Liver (tissue), 9 donors: ENCODE results near the gene DBP. TPM values are rescaled to one million over a fixed set of nuclear protein-coding genes. Genes with fewer than 3 reads are reported as not detected.
"Not testable (repeated sequence)": the region's sequence is repeated elsewhere in the genome, so short reads cannot be mapped to it uniquely, and the experiment has no call there.

Experiments
- DNase-seq: peaks from one replicate; pipeline ENCODE4 v3.0.0-alpha.2; 2017; ENCODE audit warnings: low spot score
- H3K27ac ChIP-seq, 2 donors: one replicate each; pipeline ENCODE4 v1.7.0; 2013; ENCODE audit warnings: inconsistent platforms in 2 of 2, low read length in 2 of 2, control low read depth in 1 of 2, low read depth in 1 of 2, mild to moderate bottlenecking in 1 of 2
- H3K27me3 ChIP-seq, 4 donors: one replicate each; pipeline versions ENCODE4 v1.6.1 to v1.7.0; 2013; ENCODE audit warnings: low read length in 3 of 4, inconsistent platforms in 1 of 4, mild to moderate bottlenecking in 1 of 4, moderate library complexity in 1 of 4; ENCODE audit not compliant: control insufficient read depth in 4 of 4, insufficient read depth in 4 of 4
- H3K36me3 ChIP-seq, 4 donors: one replicate each; pipeline versions ENCODE4 v1.6.1 to v1.7.0; 2013; ENCODE audit warnings: low read length in 3 of 4, mild to moderate bottlenecking in 3 of 4, low read depth in 1 of 4, moderate library complexity in 1 of 4; ENCODE audit not compliant: control insufficient read depth in 4 of 4, insufficient read depth in 3 of 4
- H3K4me1 ChIP-seq, 4 donors: one replicate each; pipeline versions ENCODE4 v1.6.1 to v1.7.0; 2013; ENCODE audit warnings: low read length in 3 of 4, mild to moderate bottlenecking in 3 of 4, moderate library complexity in 1 of 4; ENCODE audit not compliant: control insufficient read depth in 4 of 4, insufficient read depth in 4 of 4
- H3K4me3 ChIP-seq, 3 donors: one replicate each; pipeline versions ENCODE4 v1.6.1 to v1.7.0; 2013; ENCODE audit warnings: low read length in 3 of 3, control low read depth in 1 of 3, low read depth in 1 of 3, mild to moderate bottlenecking in 1 of 3
- H3K9ac ChIP-seq, 2 donors: one replicate each; pipeline ENCODE4 v1.7.0; 2013; ENCODE audit warnings: low read length in 2 of 2, mild to moderate bottlenecking in 2 of 2, moderate library complexity in 2 of 2, control low read depth in 1 of 2, low read depth in 1 of 2
- H3K9me3 ChIP-seq, 4 donors: one replicate each; pipeline versions ENCODE4 v1.6.1 to v1.7.0; 2013; ENCODE audit warnings: low read length in 3 of 4; ENCODE audit not compliant: control insufficient read depth in 4 of 4
- EGR1 ChIP-seq, 2 donors: IDR thresholded peaks; 2 replicates each; pipeline ENCODE4 v1.6.1; 2016 to 2018; ENCODE audit warnings: antibody characterized with exemption in 2 of 2, low read depth in 2 of 2
- FOXA1 ChIP-seq: IDR thresholded peaks from 2 replicates; pipeline ENCODE4 v1.6.1; 2016; ENCODE audit warnings: antibody characterized with exemption
- FOXA2 ChIP-seq: IDR thresholded peaks from 2 replicates; pipeline ENCODE4 v1.6.1; 2016; ENCODE audit warnings: antibody characterized with exemption
- GABPA ChIP-seq, 2 donors: IDR thresholded peaks in 1 of 2; conservative IDR thresholded peaks in 1 of 2; 2 replicates each; pipeline ENCODE4 v1.6.1; 2016; ENCODE audit warnings: antibody characterized with exemption in 2 of 2, mild to moderate bottlenecking in 1 of 2, moderate library complexity in 1 of 2
- HNF4A ChIP-seq, 2 donors: conservative IDR thresholded peaks; 2 replicates each; pipeline ENCODE4 v1.6.1; 2016; ENCODE audit warnings: antibody characterized with exemption in 2 of 2, mild to moderate bottlenecking in 2 of 2
- NR2F2 ChIP-seq: IDR thresholded peaks from 2 replicates; pipeline ENCODE4 v1.6.1; 2016; ENCODE audit warnings: antibody characterized with exemption
- RAD21 ChIP-seq, 2 donors: IDR thresholded peaks; 2 replicates each; pipeline ENCODE4 v1.6.1; 2016; ENCODE audit warnings: antibody characterized with exemption in 2 of 2, mild to moderate bottlenecking in 2 of 2
- RXRA ChIP-seq, 2 donors: IDR thresholded peaks; 2 replicates each; pipeline ENCODE4 v1.6.1; 2017 to 2018; ENCODE audit warnings: antibody characterized with exemption in 2 of 2, mild to moderate bottlenecking in 1 of 2
- SP1 ChIP-seq: IDR thresholded peaks from 2 replicates; pipeline ENCODE4 v1.6.1; 2018; ENCODE audit warnings: antibody characterized with exemption, mild to moderate bottlenecking
- TAF1 ChIP-seq: conservative IDR thresholded peaks from 2 replicates; pipeline ENCODE4 v1.6.1; 2016; ENCODE audit warnings: antibody characterized with exemption, mild to moderate bottlenecking
- WGBS: extraction: QIAGEN DNeasy Blood & Tissue Kit; methylation state at CpG from one replicate; pipeline ENCODE4 v1.1.7; 2013; 5-methylcytosine and 5-hydroxymethylcytosine counted together
- polyA plus RNA-seq, 2 donors: library from polyadenylated mRNA; stranded (reverse) in 1 of 2; unstranded in 1 of 2; fragments of 200-250 nt in 1 of 2; fragments of >200 nt in 1 of 2; fragmentation: Nextera tagmentation in 1 of 2; extraction: Ambion mirVana in 1 of 2; gene quantifications; one replicate each; pipeline versions ENCODE4 v1.2.1 to v1.2.3, GENCODE V29; 2013 to 2015
- total RNA-seq, 2 donors: library from RNA; depleted of rRNA; stranded (reverse); fragments of >200 nt; gene quantifications; one replicate each; pipeline ENCODE4 v1.2.3, GENCODE V29; 2014
- TF ChIP-seq, protein P1 (sequence below): IDR thresholded peaks from 2 replicates; pipeline ENCODE4 v1.6.1; 2016; ENCODE audit warnings: antibody characterized with exemption
- TF ChIP-seq, protein P2 (sequence below): IDR thresholded peaks from 2 replicates; pipeline ENCODE4 v1.6.1; 2016; ENCODE audit warnings: antibody characterized with exemption
- donor health status: healthy.
- donor health status: healthy.
- donor health status: healthy.
- donor health status: healthy.
- donor health status: healthy.

Gene DBP
- total and polyA plus RNA-seq, 4 donors, result 1.2 to 4.5 (median 1.8) TPM

- peak overlapping the region; percentile 98 to 99 for H3K27ac ChIP-seq
Measured at GRCh38 chr19:48633148-48634035, 3.8 kb downstream of the DBP start.

DNA sequence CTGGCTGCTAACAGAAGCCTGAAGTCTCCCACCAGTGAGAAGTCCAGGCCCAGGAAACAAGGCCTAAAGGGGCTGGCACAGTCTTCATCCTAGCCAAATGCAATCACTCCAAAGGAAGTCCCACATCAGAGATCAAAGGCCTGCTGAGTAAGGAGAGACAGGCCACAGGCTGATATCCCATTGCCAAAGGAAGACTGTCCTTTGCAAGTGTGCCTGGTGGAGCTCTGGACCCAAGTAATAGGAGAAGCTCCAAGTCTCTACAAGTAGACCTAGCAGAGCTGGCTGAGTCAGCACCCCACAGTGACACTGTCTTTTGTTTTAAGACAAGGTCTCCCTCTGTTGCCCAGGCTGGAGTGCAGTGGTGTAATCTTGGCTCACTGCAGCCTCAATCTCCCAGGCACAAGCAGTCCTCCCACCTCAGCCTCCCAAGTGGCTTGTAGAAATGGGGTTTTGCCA, 4.5 kb downstream of the DBP start:
- no peak overlapping the region for H3K9ac ChIP-seq

More at GRCh38 chr19:48633148-48634035, 3.8 kb downstream of the DBP start:
- Histone ChIP-seq H3K9me3 (no peaks in the 10 kb centered on the region), H3K4me3 (no peak overlapping the region), H3K9ac (no peak overlapping the region), H3K36me3 (peaks cover 0 to 7% (median 1%) of the 10 kb centered on the region in 4 donors), H3K27me3 (no peaks in the 10 kb centered on the region), H3K4me1 (peaks cover 16 to 64% (median 34%) of the 10 kb centered on the region in 4 donors)
- WGBS, result 64% methylated on average over 22 of the region's 22 CpGs
- TF ChIP-seq HNF4A (conservative IDR thresholded peaks at IDR 0.05) (peak; percentile 71 to 72), SP1 (peak; percentile 15), RXRA (IDR thresholded peaks at IDR 0.05) (peak; percentile 39 to 54), NR2F2 (peak; percentile 67), FOXA1 (no peak)
- DNase-seq, result no peak

DNA sequence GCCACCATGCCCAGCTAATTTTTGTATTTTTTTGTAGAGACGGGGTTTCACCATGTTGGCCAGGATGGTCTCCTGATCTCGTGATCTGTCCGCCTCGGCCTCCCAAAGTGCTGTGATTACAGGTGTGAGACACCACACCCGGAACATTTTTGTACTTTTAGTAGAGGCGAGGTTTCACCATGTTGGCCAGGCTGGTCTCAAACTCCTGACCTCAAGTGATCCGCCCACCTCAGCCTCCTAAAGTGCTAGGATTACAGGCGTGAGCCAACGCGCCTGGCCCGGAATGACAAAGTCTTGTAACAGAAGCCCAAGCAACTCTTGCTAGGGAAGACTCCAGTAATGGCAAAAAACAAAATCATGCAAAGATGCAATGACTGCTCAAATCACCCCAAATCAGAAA, 4.9 kb downstream of the DBP start:
- WGBS, result 93% methylated on average over 11 of the region's 11 CpGs
- not testable (repeated sequence) for H3K36me3 ChIP-seq, DNase-seq, H3K9me3 ChIP-seq, H3K27me3 ChIP-seq, H3K9ac ChIP-seq, H3K27ac ChIP-seq, H3K4me3 ChIP-seq
- peaks cover 24 to 70% (median 38%) of the 10 kb centered on the region in 4 donors for H3K4me1 ChIP-seq

More for the DNA sequence above, 4.5 kb downstream of the DBP start:
- Histone ChIP-seq H3K36me3 (peaks cover 0 to 7% (median 1%) of the 10 kb centered on the region in 4 donors), H3K27me3 (no peaks in the 10 kb centered on the region), H3K4me1 (peaks cover 21 to 67% (median 34%) of the 10 kb centered on the region in 4 donors), H3K27ac (peak overlapping the region in 1 of 2 donors; percentile 7), H3K9me3 (no peaks in the 10 kb centered on the region), H3K4me3 (no peak overlapping the region)
- no peak for DNase-seq
- no peak for TF ChIP-seq FOXA1
- TF ChIP-seq SP1, result no peak
- no peak for TF ChIP-seq GABPA (IDR thresholded peaks at IDR 0.05 in 1 of 2, conservative IDR thresholded peaks at IDR 0.05 in 1 of 2)
- no peak for TF ChIP-seq EGR1 (IDR thresholded peaks at IDR 0.05; ENCODE audit: low read depth in 2 of 2)
- TF ChIP-seq, protein P1, sequence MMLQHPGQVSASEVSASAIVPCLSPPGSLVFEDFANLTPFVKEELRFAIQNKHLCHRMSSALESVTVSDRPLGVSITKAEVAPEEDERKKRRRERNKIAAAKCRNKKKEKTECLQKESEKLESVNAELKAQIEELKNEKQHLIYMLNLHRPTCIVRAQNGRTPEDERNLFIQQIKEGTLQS, result no peak
- TF ChIP-seq RXRA (IDR thresholded peaks at IDR 0.05), result no peak
- no peak for TF ChIP-seq FOXA2

GRCh38 chr19:48631225-48631624, 6.0 kb downstream of the DBP start:
- Histone ChIP-seq H3K27ac (peak overlapping the region in 1 of 2 donors; percentile 40), H3K4me3 (no peak overlapping the region), H3K9me3 (no peaks in the 10 kb centered on the region), H3K9ac (no peak overlapping the region), H3K4me1 (peaks cover 22 to 66% (median 39%) of the 10 kb centered on the region in 4 donors), H3K27me3 (no peaks in the 10 kb centered on the region), H3K36me3 (peaks cover 0 to 7% (median 1%) of the 10 kb centered on the region in 4 donors)
- 72% methylated on average over 3 of the region's 3 CpGs for WGBS
- TF ChIP-seq FOXA1 (no peak), TAF1 (no peak), RXRA (IDR thresholded peaks at IDR 0.05) (no peak), RAD21 (IDR thresholded peaks at IDR 0.05) (no peak)
- TF ChIP-seq, protein P1, result no peak
- TF ChIP-seq, protein P2, sequence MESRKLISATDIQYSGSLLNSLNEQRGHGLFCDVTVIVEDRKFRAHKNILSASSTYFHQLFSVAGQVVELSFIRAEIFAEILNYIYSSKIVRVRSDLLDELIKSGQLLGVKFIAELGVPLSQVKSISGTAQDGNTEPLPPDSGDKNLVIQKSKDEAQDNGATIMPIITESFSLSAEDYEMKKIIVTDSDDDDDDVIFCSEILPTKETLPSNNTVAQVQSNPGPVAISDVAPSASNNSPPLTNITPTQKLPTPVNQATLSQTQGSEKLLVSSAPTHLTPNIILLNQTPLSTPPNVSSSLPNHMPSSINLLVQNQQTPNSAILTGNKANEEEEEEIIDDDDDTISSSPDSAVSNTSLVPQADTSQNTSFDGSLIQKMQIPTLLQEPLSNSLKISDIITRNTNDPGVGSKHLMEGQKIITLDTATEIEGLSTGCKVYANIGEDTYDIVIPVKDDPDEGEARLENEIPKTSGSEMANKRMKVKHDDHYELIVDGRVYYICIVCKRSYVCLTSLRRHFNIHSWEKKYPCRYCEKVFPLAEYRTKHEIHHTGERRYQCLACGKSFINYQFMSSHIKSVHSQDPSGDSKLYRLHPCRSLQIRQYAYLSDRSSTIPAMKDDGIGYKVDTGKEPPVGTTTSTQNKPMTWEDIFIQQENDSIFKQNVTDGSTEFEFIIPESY, result no peak
- peak; percentile 33 for DNase-seq
